HG03354 (cell line): Measurements from ENCODE around the gene RAB36.

Source experiments
- ATAC-seq: cut with Tn5 transposase; IDR thresholded peaks from one replicate; pipeline ENCODE4 v1.9.1; 2021; ENCODE audit warnings: mild to moderate bottlenecking; ENCODE audit not compliant: unreplicated experiment, poor library complexity, severe bottlenecking

RAB36 gene

GRCh38 chr22:23197836-23198235 lies 52.6 kb downstream of the RAB36 start:
- no peak for ATAC-seq

- no peak for ATAC-seq
These were observed 53.9 kb downstream of the RAB36 start for GRCh38 chr22:23199159-23199558.

- ATAC-seq = no peak
These were observed 55.6 kb downstream of the RAB36 start for GRCh38 chr22:23200898-23201297.

GRCh38 chr22:23202812-23203451 lies 57.7 kb downstream of the RAB36 start:
- ATAC-seq = no peak

GRCh38 chr22:23203452-23204124 lies 58.3 kb downstream of the RAB36 start:
- no peak for ATAC-seq

- no peak for ATAC-seq
These were observed 58.8 kb downstream of the RAB36 start for GRCh38 chr22:23204125-23204488.

GRCh38 chr22:23204541-23205157 lies 59.4 kb downstream of the RAB36 start:
- no peak for ATAC-seq

- no peak for ATAC-seq
These were observed 60.2 kb downstream of the RAB36 start for GRCh38 chr22:23205339-23206049.

GRCh38 chr22:23206915-23207314 lies 61.6 kb downstream of the RAB36 start:
- ATAC-seq = no peak

GRCh38 chr22:23207729-23208393 lies 62.6 kb downstream of the RAB36 start:
- no peak for ATAC-seq

- ATAC-seq = no peak
These were observed 65.3 kb downstream of the RAB36 start for GRCh38 chr22:23210428-23211170.

GRCh38 chr22:23211622-23212021 lies 66.3 kb downstream of the RAB36 start:
- no peak for ATAC-seq

GRCh38 chr22:23212061-23213021 lies 67.1 kb downstream of the RAB36 start:
- no peak for ATAC-seq

GRCh38 chr22:23213022-23213555 lies 67.8 kb downstream of the RAB36 start:
- ATAC-seq = no peak

GRCh38 chr22:23213581-23214334 lies 68.5 kb downstream of the RAB36 start:
- no peak for ATAC-seq
